ENCODE results near the gene ERC2.

ERC2 gene

DNA sequence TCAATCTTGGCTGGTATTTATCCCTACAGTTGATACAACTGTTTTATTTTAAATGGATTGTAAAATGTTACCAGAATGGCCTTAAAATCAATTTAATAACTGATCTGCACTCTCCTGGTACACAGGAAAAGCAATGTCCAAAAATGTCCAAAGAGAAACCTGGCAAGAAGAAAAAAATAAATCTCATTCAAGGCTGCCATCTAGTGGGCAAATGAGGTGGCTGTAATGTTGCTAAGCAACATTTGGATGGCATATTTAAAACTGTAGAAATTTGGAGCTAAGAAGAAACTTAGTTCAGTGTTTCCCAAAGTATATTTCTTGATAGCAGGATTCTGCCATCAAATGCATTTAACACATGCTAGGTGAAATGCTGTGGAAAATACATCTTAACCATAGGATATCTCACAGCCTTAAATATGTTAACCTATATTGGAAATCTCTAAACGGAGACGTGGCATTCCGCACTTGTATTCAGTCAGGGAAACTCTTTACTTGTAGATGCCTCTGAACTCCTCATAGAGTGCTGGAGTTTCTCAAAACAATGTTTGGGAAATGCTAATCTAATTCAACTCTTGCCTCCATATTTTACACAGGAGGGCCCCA, 216.8 kb downstream of the ERC2 start:
- DNase-seq (ENCODE audit: low spot score), result peak; percentile 5

DNA sequence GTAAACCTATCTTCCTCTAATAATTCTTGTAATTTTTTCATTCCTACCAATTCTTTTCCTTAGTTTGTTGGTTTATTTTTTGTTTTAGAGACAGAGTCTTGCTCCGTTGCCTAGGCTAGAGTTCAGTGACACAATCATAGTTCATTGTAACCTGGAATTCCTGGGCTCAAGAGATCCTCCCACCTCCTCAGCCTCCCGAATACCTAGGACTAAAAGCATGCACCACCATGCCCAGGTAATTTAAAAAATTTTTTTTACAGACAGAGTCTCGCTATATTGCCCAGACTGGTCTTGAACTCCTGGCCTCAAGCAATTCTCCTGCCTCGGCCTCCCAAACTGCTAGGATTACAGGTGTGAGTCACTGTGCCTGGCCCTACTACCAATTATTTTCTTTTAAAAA, 220.2 kb downstream of the ERC2 start:
- no peak for DNase-seq (ENCODE audit: low spot score)

DNA sequence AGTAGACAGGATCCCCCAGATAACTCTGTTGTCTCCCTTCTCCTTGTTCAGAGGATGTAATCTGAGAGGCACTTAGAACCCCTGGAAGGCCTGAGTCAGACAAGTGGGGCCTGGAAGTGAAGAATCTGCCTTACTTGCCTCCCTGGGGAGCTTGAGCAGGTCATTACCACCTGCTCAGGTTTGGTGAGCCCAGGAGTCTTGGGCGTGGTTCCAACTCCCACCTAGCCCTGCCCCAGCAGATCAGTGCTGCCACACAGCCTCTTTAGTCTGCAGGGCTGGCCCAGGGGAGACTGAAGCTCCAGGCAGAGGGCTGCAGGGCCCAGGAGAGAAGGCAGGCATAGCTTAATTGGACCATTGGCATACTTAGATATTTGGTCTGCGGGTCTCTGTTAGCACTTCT, 230.0 kb downstream of the ERC2 start:
- no peak for DNase-seq (ENCODE audit: low spot score)

DNA sequence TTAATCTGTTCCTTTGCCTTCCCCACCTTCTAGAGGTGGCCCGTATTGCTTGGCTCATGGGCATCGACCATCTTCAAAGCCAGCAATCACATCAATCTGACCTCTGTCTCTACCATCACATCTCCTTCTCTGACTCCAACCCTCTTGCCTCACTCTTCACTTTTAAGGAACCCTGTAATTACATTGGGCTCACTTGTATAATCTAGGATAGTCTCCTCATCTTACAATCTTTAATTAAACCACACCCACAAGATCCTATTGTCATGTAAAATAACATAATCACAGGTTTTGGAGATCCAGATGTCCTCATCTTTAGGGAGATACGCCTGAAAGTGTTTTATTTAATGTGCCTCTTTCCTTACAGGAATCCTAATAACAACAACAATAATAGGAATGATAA, 234.5 kb downstream of the ERC2 start:
- DNase-seq (ENCODE audit: low spot score), result no peak

DNA sequence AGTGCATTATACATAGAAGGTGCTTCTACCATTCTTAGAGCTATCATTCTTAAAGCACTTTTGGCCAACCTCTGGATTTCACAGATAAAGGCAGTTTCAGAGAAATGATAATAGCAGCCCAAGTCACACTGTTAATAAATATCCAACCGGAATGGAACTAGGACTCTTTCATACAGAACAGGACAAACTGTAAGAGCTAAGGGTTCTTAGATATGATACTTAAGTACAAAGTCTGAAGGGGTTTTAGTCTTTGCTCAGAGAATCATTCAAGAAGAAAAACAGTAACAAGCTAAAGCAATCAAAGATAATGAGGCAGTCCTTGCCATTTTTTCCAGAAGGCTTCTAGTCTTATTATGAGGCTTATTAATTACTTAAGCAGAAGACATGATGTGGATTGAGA, 239.0 kb downstream of the ERC2 start:
- DNase-seq (ENCODE audit: low spot score), result no peak

DNA sequence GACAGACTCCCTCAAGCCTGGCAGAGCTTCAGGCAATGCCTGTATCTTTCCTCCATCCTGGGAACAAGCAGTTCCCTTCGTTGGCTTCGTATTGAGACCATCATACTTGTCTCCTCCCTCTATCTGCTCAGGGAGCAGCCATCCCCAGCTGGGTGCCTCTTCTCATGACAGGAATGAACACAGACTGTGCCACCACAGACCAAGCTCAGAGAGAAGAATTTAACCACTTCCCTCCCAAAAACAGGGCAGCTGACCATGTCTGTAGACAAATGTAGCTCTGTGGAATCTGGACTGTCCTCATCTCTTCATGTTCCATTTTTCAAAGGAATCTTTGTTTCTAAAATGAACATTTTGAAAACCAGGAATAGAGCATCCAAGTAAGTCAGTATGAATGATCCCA, 245.4 kb downstream of the ERC2 start:
- no peak for DNase-seq (ENCODE audit: low spot score)

DNA sequence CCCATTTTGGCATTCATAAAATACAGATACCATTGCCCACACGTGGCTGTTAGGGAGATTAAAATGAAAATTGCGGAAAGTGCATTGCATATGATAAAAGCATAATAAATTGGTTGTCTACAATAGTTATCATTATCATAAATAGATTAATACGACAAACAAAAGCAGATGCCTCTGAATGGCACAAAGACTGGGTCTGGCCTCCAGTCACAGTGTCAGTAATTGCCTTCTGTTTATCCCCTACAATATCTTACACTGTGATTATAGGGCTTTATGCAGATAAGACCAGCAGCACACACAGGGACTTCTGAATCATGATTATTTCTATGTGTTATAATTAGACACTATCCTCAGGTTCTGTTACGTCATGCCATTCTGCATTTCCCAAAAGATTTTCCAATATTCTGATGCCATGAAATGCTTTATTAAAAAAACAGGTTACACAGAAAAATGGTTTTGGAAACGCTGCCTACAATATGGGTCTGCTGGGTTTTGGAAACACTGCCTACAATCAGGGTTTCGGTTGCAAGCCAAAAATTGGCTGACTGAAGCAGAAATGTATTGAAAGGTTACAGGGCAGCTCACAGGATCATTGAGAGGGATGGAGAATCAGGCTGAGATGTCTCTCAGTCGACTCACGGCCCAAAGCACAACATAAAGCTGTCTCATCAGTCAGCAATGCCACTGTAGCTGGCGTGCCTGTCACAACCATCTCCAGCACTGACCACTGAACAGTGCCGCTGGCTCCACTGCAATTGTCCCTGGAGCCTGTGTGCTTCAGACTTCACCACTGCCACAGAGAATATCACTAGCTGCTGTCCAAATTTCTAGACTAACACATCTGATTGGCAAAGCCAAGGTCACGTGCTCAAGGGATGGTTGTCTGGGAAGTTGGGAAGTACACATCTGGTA, 248.1 kb downstream of the ERC2 start:
- DNase-seq (ENCODE audit: low spot score), result no peak

DNA sequence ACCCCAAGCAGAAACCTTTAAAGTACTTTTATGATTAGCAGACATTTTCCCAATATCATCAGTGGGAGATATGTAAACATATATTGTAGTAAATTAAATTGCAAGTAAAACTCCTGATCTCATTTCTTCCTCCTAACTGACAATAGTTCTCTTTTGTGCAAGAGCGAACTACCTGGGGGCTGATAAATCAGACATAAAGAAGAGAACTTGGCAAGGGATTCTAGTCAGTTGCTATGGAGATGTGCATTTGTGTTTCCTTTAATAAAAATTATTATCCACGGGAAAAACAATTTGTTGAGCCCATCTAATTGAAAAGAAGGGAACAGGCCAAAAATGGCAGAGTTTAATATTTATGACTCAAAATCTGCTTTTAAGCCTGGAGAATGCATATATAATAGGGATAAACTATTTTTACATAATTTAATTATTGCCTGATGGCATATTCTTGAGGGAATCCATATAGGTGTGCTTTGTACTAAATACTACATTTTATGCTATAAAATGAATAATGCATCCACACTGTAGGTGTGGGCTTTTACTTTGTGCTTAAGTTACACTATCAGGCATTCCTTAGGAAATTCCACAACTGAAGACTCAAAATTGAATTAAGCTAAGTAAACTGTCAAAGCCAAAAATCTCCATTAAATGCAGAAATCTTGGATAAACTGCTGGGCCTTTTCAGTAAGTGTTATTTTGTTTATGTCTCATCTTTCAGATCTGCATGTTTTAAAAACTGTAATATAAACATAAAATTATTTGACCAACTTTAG, 258.1 kb downstream of the ERC2 start:
- DNase-seq (ENCODE audit: low spot score), result no peak

DNA sequence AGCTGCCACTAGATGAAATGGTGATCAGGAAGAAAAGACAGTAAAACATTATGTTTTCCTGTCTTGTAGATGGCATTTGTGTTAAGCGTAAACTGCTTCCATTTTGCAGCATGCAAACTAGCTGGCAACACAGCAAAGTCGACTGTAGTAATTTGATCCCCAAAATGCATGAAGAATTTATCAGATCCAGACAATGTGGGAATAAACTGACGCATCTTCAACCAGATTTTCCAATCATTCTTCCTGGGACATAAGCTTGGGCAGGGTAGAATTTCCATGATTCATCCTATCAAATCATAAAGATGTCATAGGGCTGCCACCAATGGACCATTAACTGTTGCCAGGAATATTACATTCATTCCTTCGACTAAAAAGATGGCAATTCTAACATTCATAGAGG, 260.3 kb downstream of the ERC2 start:
- DNase-seq (ENCODE audit: low spot score), result no peak

DNA sequence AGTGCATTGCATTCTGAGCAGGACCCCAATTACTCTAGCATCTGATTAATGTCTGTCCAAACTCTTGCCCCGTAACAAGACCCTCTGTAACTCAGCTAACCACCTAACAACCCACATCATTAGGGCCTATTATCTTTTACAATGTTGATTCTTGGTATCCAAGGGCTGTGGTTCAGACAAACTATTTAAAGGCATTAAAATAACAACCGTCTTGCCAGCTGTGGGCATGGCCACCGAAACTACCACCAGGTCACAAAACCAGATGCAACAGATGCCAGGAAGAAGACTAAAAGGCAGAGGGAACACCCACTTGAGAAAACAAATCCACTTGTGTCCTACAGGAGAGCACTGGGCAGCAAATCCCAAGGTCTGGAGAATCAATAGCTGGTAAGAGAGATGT, 262.9 kb downstream of the ERC2 start:
- DNase-seq (ENCODE audit: low spot score), result no peak

DNA sequence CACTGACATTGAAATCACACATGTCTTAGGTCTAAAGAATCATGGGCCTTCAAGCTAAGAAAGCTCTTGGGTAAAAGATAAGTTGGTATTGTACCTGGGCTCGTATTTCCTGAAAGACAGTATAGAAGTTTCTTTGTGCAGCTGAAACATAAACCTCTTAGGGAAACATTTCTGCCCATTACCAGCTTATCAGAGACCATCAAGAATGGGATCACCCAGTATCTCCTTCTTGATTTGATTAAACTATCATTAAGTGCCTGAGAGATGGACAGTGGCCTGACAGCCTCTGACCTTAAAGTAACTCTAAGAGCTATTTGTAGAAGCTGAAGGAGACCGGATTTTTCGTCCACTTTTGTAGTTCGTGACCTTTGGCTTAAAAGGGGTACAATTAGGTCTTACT, 265.3 kb downstream of the ERC2 start:
- no peak for DNase-seq (ENCODE audit: low spot score)

DNA sequence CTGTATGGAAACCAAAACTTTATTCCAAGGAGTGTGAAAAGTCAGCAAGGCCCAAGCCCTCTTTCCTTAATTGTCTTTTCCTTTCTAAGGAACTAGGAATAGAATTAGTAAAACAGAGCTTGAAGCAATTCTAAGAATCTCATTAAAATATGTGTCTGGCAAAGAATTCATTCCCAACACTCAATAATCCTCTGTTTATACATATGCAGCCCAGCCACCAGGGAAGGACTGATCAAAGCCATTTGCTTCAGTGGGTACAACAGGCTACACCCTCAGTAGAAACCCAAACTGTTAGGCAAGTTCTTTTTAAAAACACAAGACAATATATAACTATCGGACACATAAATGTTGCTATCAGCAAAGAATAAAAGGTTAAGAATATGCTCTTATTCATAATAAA, 266.9 kb downstream of the ERC2 start:
- no peak for DNase-seq (ENCODE audit: low spot score)

DNA sequence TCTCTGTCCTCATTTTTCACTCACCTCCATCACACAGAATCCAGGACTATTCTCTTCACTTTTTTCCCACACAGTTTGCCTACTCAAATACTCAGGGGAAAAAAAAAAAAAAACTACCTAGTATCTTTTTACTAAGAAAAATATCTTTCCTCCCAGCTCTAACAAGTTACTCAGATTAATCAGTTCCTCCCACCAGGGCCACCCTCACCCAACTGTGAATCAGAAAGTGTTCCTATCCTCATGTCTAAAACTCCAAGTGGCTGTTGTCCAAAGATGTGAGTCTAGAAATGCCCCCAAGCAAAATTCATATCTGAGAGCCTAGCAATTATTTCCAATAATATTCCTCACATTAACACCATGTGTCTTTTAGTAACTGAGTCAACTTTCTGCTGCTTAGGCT, 268.0 kb downstream of the ERC2 start:
- DNase-seq (ENCODE audit: low spot score), result no peak

DNA sequence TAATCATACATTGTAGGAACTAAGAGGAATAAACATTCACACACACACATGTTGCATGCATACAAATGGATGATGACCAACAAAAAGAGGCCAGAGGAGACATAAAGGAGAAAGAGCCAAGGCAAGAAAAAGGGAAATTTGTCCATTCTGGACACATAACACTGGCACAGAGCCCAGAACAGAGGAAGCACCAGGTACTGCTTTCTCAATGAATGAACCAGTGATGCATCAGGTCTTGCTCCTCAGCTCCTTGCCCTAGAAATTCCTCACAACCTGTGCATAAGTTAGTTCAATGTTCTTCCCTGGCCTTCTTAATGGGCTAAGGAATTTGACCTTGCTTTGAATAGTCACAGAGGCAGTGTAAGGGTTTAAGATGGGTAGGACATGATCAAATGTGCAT, 270.3 kb downstream of the ERC2 start:
- no peak for DNase-seq (ENCODE audit: low spot score)

DNA sequence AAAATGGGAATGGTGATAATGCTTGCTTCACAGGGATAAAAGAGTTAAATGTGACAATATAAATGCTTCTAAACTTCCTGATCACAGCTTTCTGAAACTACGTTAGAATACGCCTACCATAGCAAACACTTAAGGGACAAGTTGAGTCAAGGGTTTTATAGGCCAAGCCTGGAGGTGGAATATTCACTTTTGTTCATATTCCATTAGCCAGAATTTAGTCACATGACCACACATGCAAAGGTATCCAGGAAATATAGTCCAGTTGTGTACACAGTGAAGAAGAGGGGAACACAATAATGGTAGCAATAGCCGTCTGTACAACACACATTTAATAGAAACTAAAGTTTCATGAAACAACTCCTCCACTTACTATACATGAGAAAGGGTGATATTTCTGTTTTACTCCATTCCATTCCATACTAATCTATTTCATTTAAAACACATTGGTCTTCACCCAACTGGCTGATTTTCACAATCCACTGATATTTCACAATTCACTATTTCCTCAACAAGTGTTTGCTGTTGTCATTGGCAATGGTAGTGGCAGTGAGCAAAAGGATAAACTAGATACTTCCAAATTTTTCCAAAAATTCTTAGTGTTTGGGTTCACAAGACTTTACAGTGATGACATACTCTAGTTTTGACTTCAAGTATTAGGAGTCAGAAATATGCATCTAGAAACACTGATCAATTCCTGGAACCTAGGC, 270.9 kb downstream of the ERC2 start:
- DNase-seq (ENCODE audit: low spot score), result no peak

DNA sequence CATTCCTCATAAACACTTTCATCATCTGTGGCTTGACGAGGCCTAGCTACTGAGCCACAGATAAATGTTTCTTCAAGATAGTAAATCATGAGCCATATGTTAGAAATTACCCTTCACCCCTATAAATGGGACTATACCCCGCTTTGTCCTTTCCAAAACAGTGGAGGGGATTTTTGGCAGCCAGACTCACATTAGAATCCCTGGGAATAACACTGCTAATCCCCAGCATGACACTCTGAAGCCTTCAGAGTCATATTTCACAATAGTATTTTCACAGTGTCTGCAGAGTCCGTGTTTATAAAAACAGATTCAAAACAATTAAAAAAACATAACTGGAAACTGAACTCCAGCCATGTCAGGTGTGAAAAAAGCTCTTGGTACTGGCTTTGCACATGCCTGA, 271.6 kb downstream of the ERC2 start:
- DNase-seq (ENCODE audit: low spot score), result no peak

DNA sequence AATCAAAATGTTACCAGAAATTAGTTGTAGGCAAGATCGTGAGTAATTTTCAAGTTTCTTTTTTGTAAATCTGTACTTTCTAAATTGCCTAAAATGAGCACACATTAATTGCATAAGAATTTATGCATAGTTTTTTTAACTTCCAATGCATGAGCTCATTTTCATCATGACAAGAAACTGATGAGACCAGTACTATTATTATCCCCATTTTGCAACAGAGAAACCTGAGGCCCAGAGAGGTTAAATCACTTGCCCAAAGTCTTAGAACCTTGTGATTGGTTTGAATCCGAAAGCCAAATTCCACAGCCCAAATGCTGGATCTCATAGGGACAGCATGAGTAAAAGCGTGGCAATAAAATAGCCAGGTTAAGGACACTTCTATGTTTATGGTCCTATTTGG, 274.7 kb downstream of the ERC2 start:
- no peak for DNase-seq (ENCODE audit: low spot score)

DNA sequence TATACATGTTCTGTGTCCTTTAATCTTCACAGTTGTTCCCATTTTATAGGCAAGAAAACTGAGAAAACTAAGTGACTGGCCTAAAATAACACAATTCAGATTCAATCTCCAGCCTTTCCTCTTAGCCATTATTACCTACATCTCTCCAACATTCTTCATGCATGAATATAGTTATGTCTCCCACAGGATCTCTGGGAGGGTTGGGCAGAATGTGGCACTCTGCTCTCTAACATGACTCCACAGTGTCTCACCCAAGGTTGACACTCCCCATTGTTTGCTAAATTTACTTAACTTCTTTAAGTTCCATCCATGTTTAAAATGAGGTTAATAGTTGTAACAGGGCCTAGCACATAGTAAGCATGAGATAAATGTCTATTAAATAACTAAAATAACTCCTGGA, 276.3 kb downstream of the ERC2 start:
- no peak for DNase-seq (ENCODE audit: low spot score)

DNA sequence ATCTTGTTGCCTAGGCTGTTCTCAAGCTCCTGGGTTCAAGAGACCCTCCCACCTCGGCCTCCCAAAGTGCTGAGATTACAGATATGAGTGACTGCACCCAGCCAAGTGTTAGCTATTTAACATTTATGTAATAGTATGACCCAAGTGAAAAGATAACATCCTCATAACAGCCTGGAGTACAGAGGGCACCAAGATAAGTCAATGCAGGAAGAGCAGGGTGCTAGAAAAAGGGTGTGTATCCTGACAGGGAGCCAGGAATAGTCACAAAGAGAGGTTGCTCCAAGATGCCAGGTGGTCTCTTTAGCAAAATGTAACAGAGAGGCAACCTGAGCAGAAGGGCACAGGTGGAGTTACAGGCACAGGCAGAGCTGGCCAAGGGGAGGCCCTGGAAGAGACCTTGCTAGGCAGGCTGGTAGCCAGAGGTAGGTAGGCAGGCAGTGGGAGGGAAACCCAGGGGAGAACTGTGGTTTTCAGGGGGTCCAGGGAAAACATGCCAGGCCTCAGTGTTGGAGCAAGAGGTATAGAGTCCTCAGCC, 277.4 kb downstream of the ERC2 start:
- no peak for DNase-seq (ENCODE audit: low spot score)

DNA sequence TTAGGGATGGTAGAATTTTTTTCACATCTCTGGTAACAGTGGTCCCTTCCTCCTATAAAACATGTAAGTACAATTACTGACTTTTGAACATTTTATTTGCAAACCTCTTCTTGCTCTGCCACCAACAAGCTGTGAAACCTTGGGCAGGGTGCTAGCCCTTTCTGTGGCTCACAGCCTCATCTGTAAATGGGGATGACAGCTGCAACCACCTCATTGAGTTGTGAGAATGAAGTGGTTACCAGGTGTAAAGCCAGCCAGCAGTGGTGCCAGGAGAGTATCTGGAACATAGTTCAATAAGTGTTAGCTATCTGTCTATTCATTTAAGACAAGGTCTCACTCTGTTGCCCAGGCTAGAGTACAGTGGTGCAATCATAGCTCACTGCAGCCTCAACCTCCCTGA, 278.1 kb downstream of the ERC2 start:
- no peak for DNase-seq (ENCODE audit: low spot score)

DNA sequence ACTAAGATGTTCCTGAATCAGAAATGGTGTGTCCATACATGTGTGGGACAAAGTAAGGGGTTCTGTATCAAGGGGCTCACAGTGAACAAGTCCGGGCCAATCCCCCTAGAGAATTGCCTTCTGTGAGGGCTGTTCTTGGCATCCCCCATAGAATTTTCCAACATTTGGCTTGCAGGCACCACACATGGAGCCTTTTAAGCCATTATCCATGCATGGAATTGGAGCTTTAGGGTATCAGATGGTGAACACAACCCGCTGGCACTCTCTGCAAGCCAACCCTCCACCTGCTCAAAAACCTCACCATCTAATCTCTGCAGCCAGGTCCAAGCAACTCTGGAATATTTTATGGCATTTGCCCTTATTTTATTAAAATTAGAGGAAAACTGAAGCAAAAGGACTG, 278.7 kb downstream of the ERC2 start:
- no peak for DNase-seq (ENCODE audit: low spot score)

DNA sequence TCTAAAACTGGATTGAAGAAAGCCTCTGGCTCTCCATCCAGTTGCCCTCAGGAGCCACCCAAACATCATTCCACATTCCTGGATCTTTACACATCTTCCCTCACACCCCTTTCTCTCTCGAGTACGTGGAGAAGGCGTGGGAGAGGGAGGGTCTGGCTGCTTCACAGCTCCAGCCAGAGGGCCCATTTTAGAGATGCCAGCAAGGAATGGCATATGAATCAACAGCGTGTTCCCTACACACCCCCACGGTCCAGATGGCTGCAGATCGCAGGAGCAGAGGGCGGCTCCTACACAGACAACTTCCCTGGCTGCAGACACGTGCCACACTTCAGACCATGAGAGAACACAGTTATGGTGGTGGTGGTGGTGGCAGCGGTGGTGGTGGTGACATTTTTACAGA, 280.1 kb downstream of the ERC2 start:
- DNase-seq (ENCODE audit: low spot score), result no peak

All from hematopoietic multipotent progenitor cell treated with erythropoietin and hydrocortisone succinate and interleukin-3 and kit ligand, for 17 days (in vitro differentiated cells).